CD4-positive, alpha-beta T cell treated with Interleukin-2 at 100 ng/mL for 4 hours (primary cell): ENCODE results near the gene DLST.

Experiments used
- DNase-seq: peaks from one replicate; pipeline ENCODE4 v3.0.0-alpha.2; 2020; ENCODE audit warnings: low spot score

The DLST gene

DNA sequence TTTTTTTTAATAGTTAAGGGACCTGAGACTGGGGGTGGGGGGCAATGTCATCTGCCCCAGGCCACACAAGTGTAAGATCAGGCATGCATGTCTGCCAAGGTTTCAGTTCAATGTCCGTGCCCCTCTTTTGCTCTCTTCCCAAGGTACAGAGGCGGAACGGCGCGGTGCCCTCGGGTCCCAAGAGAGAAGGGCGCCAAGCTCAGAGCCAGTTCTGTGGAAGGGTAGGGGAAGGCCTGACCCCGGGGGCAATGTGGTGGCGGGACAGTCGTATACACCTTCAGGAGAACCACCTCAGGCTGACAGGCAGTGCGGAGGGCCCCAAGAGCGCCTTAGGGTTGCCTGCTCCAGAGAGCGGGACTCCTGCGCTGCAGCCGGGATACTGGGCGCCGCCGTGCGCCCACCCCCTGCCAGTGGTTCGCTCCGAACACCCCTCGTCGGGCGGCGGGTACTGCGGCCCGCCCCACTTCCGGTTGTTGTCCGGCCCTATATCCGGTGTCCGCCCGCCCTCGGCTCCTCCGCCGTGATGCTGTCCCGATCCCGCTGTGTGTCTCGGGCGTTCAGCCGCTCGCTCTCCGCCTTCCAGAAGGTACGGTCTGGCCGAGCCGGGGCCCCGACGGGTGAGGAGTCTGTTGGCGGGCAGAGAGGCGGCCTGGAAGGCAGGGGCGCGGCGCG, at the start of gene DLST:
DLST (plus strand) TSS at position 486 of the 672 bp plus-strand sequence; CDS start at position 524, 38 bp downstream.
- peak; percentile 88 for DNase-seq

DNA sequence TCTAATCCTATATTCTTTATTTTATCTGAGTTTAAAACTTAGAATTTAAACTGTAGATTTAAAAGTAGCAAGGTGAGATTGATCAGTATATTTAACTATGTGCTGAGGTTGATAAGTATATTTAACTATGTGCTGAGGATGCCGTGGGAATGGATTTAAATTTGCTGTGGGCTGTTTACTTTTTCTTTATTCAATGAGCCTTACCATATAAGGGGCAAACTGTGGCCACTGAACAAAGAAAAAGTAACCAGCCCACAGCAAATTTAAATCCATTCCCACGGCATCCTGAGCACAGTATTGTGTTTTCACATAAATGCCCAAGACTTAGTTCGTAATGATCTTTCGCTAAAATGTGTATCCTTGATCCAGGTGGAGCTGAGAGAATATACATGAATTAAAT, 48.9 kb upstream of the DLST start:
- no peak for DNase-seq

GRCh38 chr14:74834692-74835392, 46.9 kb upstream of the DLST start:
- no peak for DNase-seq

DNA sequence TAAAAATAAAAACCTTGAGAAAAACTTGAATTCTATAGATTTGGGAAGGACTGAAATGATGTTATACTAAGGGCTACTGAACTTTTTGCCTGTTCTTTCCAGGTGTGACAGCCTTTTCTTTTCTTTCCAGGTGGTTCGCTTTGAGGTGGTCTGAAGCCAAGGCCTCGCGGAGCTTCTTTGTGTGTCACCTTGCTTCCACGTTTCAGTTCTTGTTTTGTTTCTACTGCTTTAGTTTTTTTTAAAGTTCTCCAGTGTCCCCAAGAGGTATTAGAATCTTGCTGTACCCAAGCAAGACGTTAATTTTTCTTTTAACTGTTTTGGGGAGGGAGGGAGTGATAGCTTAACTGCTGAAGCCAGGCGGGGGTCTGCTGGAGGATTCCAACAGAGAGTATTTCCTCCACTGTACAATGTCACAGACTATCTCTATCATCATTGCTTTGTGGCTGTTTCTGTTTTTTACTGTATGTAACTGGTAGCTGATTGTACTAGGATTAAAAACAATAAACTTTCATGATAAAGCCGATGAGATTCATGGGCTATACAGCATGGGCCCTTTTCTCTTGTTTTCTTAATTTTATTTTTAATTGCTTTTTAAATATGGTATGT, 46.0 kb upstream of the DLST start:
- DNase-seq: no peak

DNA sequence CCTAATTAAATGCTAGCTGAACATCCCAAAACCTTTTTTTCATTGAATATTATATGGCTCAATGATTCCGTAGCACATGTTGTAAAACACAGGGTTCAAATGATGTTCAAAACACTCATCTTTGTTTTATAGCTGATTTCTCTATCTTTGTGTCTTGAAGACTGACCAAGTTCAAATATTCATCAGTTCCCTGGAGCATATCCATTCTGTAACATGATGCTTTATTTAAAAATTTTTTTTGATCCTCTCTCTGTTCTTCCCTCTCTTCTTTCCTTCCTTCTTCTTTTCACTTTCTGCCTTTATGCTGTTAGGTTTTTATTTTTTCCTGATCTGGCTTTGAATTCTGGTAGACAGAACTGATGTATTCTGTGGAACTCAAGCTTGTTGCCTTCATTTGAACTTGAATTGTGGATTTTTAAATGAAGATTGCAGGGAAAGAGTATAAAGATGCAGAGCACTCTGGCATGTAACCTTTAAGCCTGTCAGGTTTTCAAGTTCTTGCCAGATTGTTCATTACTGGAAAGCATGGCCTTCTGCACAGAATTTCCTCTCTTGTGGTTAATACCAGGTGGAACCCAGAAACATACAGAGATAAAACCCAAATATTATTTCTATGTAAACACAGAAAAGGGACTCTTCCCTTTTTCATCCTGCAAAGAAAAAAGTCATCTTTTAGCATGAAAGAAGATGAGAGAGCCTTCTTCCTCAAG, 45.3 kb upstream of the DLST start:
- peak; percentile 57 for DNase-seq

- DNase-seq: peak; percentile 44
These were observed 43.5 kb upstream of the DLST start for GRCh38 chr14:74838166-74838565.

- no peak for DNase-seq
These were observed 41.1 kb upstream of the DLST start for GRCh38 chr14:74840603-74841030.

DNA sequence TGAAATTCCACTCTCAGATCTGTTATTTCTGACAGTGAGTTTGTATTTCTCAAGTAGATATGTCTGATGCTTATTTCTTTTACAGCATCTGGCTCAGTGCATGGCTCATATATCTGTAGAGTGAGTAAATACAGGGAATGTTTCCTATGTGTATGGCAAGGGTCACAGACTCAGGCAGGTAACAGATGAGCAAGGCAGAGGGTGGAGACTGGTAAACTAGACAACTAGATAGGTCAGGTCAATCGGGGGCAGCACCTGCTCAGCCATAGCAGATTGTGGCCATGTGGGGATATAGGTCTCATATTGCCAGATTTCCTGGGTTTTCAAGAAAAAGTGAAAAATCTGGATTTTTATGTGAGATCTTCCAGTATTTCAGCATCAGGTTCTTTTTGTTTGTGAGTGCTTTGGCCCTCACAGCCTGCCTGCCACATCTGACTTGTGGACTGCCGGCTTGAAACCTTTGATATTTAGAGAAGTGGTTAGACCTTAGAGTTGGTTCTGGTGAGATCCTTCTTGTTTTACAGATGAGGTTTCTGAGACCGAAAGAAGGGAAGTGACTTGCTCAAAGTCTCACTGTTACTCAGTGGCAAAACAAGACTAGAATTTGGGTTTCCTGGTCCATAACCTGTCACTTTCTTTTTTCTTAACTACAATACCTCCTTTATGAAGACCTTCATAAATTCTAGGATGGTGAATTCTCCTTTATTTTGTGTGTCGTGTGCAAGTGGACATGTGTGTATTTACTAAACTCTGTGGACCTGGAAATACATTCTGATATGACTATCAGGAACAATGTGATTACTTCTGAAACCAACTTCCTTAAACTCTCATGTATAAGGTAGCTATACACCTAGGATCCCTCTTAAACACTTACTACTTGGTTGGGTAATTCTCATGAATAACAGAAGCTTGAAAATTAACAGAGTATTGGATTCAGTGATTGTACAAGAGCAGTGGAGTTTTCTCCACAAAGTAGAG, 40.2 kb upstream of the DLST start:
- peak; percentile 42 for DNase-seq

DNA sequence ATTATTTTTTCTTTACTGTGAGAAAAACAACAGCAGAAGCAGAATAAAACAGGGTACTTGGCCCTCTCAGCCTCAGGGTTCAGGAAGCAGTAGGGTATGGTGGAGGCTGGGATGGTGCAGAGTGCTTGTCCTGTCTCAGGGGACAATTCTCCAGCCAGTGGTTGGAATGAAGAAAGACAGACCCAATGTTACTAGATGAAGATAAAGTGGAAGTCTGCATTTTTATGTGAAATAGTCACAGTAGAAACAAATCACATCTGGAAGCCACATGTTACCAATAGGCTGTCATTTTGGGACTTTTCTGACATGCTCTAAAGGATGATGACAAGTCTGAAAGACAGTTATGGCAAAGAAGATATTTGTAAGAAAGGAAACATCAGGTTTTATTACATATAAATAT, 38.1 kb upstream of the DLST start:
- no peak for DNase-seq

GRCh38 chr14:74846168-74846567, 35.5 kb upstream of the DLST start:
- DNase-seq: no peak

DNA sequence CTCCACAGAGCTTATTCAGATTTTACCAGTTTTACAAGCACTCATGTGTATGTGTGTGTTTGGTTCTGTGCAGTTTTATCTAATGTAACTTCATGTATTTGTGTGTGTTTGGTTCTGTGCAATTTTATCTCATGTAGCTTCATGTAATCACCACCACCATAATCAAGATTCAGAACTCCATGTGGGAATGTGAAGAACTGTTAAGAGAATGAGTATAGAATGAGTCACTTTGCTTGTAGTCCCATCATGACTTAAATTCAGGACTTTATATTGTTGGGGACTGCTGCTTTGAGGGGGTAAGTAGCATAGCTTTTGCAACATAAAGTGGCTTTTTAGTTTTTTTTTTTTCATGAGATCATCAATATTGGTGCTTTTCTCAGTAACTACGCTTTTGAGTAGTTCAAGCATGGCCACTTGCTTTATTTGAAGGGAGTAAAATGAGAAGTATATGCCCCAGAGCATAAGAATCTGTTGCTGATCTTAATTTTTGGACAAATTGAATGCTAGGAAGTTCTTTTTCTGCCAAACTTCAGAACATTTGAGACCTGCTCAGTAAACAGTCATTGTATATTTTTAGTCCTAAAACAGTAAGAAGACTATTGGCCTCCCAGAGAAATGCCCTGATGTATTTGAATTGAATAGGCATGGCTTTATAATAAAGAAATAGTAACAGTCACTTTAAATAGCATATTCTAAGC, 34.6 kb upstream of the DLST start:
- no peak for DNase-seq

GRCh38 chr14:74848768-74849167, 32.9 kb upstream of the DLST start:
- no peak for DNase-seq

DNA sequence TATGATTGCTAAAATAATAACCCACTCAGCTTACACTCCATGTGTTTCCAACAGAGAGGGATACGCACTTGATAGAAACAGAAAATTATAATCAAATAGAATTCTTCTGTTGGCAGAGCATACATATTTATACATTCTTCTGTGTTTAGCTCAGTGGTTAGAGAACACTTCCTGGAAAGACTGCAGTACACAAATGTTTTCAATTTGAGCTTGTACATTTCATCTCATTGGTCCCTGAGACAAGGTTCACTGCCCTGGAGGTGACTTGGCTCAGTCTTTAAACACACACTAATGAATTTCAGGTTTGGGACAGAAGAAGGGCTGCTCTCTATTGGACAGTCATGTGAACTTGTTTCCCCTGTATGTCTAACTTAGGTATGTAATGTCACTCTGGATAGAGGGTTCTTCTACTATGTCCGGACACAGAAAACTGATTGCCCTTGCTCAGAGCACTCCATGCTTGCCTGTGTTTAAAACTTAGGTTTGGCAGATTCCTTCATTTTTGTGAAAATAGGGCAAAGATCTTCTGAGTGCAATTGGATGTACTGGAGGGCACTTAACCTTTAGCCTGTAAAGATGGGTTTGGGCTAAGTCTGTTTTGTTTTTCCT, 28.7 kb upstream of the DLST start:
- DNase-seq: no peak

GRCh38 chr14:74853581-74853980, 28.1 kb upstream of the DLST start:
- no peak for DNase-seq

DNA sequence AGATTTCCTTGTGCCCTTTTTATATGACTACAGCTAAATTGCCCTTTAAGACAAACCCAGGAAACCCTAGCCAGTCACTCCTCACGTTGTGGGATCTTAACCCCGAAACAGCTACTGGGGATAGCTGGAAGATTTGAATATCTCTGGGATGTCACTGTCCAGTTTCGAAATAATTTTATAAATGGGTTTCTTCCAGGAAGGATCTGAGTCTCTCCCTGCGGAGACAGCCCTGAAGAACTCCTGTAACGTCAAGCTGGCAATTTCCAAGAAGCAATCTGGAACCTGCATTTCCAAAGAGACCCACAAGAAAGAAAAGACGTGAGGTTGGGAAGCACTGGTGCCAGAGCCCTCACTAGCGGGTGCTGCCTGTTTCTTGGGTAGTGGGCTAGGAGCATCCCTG, 26.7 kb upstream of the DLST start:
- DNase-seq: no peak

DNA sequence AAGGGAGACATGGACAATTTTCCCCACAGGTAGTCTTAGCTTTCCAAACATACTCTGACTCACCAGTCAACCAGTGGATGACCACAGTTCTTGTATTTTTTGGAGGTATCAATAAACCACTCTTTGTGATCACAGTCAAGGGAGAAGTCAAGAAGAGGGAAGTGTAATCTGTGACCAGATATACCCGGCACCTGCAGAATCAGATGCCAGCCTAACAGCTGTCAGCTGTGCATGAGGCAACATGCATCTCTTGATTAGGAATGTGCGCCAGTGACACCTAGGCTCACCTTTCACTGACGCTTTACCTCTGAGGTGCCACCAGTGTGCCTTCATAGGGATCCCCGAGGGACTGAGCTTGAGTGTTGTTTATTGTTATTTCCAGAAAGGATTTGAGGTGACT, 25.8 kb upstream of the DLST start:
- no peak for DNase-seq

- no peak for DNase-seq
These were observed 25.4 kb upstream of the DLST start for GRCh38 chr14:74856366-74856765.

GRCh38 chr14:74858022-74858421, 23.7 kb upstream of the DLST start:
- DNase-seq: no peak

- no peak for DNase-seq
These were observed 21.8 kb upstream of the DLST start for GRCh38 chr14:74859757-74860552.
